GM12878 (cell line): Measurements from ENCODE around the gene AGPAT2. TPM values are rescaled to one million over a fixed set of nuclear protein-coding genes. Genes with fewer than 3 reads are reported as not detected.

Experiments used
- ATAC-seq: fragments of 200-7000 bp; cut with Tn5 transposase; 3 replicates; pipeline ENCODE4 v1.9.1; 2020; ENCODE audit warnings: mild to moderate bottlenecking, moderate library complexity
- BruUV-seq: library from RNA; stranded (reverse); fragments of 400-500 nt; replicated peaks from 2 replicates; lab custom pipeline; 2021; lab: Mats Ljungman, UMichigan
- CTCF ChIA-PET: fragments of 300-600 bp; sonication (Branson Sonifier 250); formaldehyde crosslinking; extraction: SDS; loops from one replicate; lab custom pipeline; 2021; ENCODE audit warnings: inconsistent platforms; lab: Yijun Ruan, JAX
- POLR2A ChIA-PET: fragments of 350-600 bp; formaldehyde crosslinking; extraction: SDS; loops from one replicate; lab custom pipeline; 2021; ENCODE audit warnings: inconsistent platforms; lab: Charles Lee
- RAD21 ChIA-PET: fragments of 300-600 bp; sonication (Branson Sonifier 250); formaldehyde crosslinking; loops from one replicate; lab custom pipeline; 2023; ENCODE audit warnings: antibody characterized with exemption; ENCODE audit not compliant: unreplicated experiment; lab: Charles Lee
- SMC1A ChIA-PET: fragments of 300-600 bp; sonication (Branson Sonifier 250); formaldehyde crosslinking; loops from one replicate; lab custom pipeline; 2023; ENCODE audit not compliant: unreplicated experiment, uncharacterized antibody; lab: Charles Lee
- DNase-seq: peaks from one replicate; pipeline ENCODE4 v3.0.0-alpha.2; 2011; ENCODE audit warnings: low read depth, low spot score
- FAIRE-seq: peaks from 3 replicates; lab custom pipeline; 2011; peaks lifted over from hg19 to GRCh38; lab: Jason Lieb, UNC
- H2AFZ ChIP-seq: 2 replicates; pipeline ENCODE4 v1.6.0; 2011; ENCODE audit warnings: low read depth, low read length, control low read depth; ENCODE audit not compliant: control insufficient read depth
- H3K27ac ChIP-seq: 2 replicates; pipeline ENCODE4 v1.5.1; 2011; ENCODE audit warnings: control low read depth; ENCODE audit not compliant: control insufficient read depth, insufficient read depth
- H3K27me3 ChIP-seq, 2 experiments: replicated peaks in 1 of 2; 2 replicates each; pipeline versions ENCODE4 v1.6.0 to v1.6.1; 2011; ENCODE audit warnings: low read length in 1 of 2; ENCODE audit not compliant: control insufficient read depth in 2 of 2, insufficient read depth in 2 of 2
- H3K36me3 ChIP-seq, 2 experiments: 2 replicates each; pipeline ENCODE4 v1.5.1; 2011; ENCODE audit warnings: low read length in 1 of 2; ENCODE audit not compliant: control insufficient read depth in 2 of 2, insufficient read depth in 2 of 2
- H3K4me1 ChIP-seq: 2 replicates; pipeline ENCODE4 v1.6.1; 2011; ENCODE audit warnings: mild to moderate bottlenecking, low read length, moderate library complexity, mixed read lengths; ENCODE audit not compliant: control insufficient read depth, insufficient read depth
- H3K4me2 ChIP-seq: 2 replicates; pipeline ENCODE4 v1.6.0; 2011; ENCODE audit warnings: control low read depth; ENCODE audit not compliant: control insufficient read depth, insufficient read depth
- H3K4me3 ChIP-seq: fragments of 200-600 bp; sonication (generic); 2 replicates; pipeline ENCODE4 v1.5.1; 2016
- H3K79me2 ChIP-seq: 2 replicates; pipeline ENCODE4 v1.6.0; 2011; ENCODE audit warnings: low read length; ENCODE audit not compliant: control insufficient read depth, insufficient read depth
- H3K9ac ChIP-seq: 2 replicates; pipeline ENCODE4 v1.8.0; 2011; ENCODE audit warnings: low read length, control low read depth, mixed read lengths; ENCODE audit not compliant: control insufficient read depth, insufficient read depth
- H3K9me3 ChIP-seq: replicated peaks from 3 replicates; pipeline ENCODE4 v1.5.1; 2011; ENCODE audit warnings: mild to moderate bottlenecking, low read length; ENCODE audit not compliant: control insufficient read depth, insufficient read depth
- H4K20me1 ChIP-seq: 2 replicates; pipeline ENCODE4 v1.6.0; 2011; ENCODE audit not compliant: control insufficient read depth, insufficient read depth
- BCL11A ChIP-seq: IDR thresholded peaks from 2 replicates; pipeline ENCODE4 v1.6.1; 2011; ENCODE audit warnings: low read depth, low read length
- CBFB ChIP-seq: IDR thresholded peaks from 2 replicates; pipeline ENCODE4 v1.6.1; 2016; ENCODE audit warnings: antibody characterized with exemption, low read depth
- E2F4 ChIP-seq: IDR thresholded peaks from 2 replicates; pipeline ENCODE4 v1.6.1; 2012; ENCODE audit warnings: low read depth, low read length, improper control_type of control experiment
- JUNB ChIP-seq: IDR thresholded peaks from 2 replicates; pipeline ENCODE4 v1.6.1; 2016; ENCODE audit warnings: antibody characterized with exemption, mild to moderate bottlenecking
- MEF2A ChIP-seq: IDR thresholded peaks from 2 replicates; pipeline ENCODE4 v1.6.1; 2011; ENCODE audit warnings: low read depth, mild to moderate bottlenecking, low read length, moderate library complexity; ENCODE audit not compliant: insufficient read depth
- SP1 ChIP-seq: IDR thresholded peaks from one replicate; pipeline ENCODE4 v1.6.1; 2011; ENCODE audit warnings: low read depth, low read length
- TARDBP ChIP-seq: IDR thresholded peaks from 2 replicates; pipeline ENCODE4 v1.6.1; 2016; ENCODE audit warnings: borderline replicate concordance
- ZNF384 ChIP-seq: IDR thresholded peaks from 2 replicates; pipeline ENCODE4 v1.6.1; 2012; ENCODE audit warnings: low read depth, mild to moderate bottlenecking, low read length, improper control_type of control experiment, borderline replicate concordance
- ZNF687 ChIP-seq: fragments of 450-650 bp; IDR thresholded peaks from 2 replicates; pipeline ENCODE4 v1.6.1; 2017; ENCODE audit warnings: mild to moderate bottlenecking, moderate library complexity
- WGBS: methylation state at CpG from one replicate; pipeline ENCODE4 v1.1.6; 2016; ENCODE audit warnings: low lambda C conversion rate; ENCODE audit not compliant: insufficient replicate concordance, insufficient coverage; ENCODE audit errors: missing lambda C conversion rate; 5-methylcytosine and 5-hydroxymethylcytosine counted together
- in situ Hi-C: fragments of 300-500 bp; cut with MboI; formaldehyde crosslinking; loops from 9 replicates; pipeline ENCODE4 v1.14.3; 2018; ENCODE audit warnings: mixed read lengths
- intact Hi-C: fragments of 100-400 bp; cut with micrococcal nuclease; formaldehyde crosslinking; loops from one replicate; pipeline ENCODE4 v1.14.2; 2022; ENCODE audit not compliant: unreplicated experiment
- polyA plus RNA-seq, 11 experiments: library from polyadenylated mRNA; depleted of rRNA in 4 of 11; unstranded in 6 of 11; stranded (reverse) in 5 of 11; fragments of >200 nt; fragmentation: Nextera tagmentation in 4 of 11; fragmentation: Illumina TruSeq in 1 of 11; extraction: Ambion mirVana in 4 of 11; extraction: Trizol in 1 of 11; gene quantifications; 1 replicate in 1 of 11; 2 replicates in 10 of 11; pipeline versions ENCODE4 v1.2.1 to v1.2.3, GENCODE V29; 2011 to 2016; ENCODE audit warnings: inconsistent platforms in 2 of 11, missing spikeins in 2 of 11, low read depth in 1 of 11
- total RNA-seq, 4 experiments: library from RNA; depleted of rRNA in 3 of 4; stranded (reverse); fragments of >200 nt in 3 of 4; fragmentation: Illumina TruSeq in 1 of 4; extraction: Trizol in 1 of 4; gene quantifications; 2 replicates each; pipeline versions ENCODE4 v1.2.1 to v1.2.3, GENCODE V29; 2013 to 2021

Gene AGPAT2
- total and polyA plus RNA-seq, 10 of the 15 experiments (the other 5 are each of a cell fraction or from before 2014, with no cell fraction given), result 0.10 to 28.5 (median 18.2) TPM

- TF ChIP-seq E2F4 (no peak), TARDBP (no peak), ZNF384 (no peak)
- FAIRE-seq (no peak), DNase-seq (no peak), ATAC-seq (no peak)
- H3K36me3 ChIP-seq, result no peaks in the 10 kb centered on the region
- POLR2A ChIA-PET, result no interaction called here
- intact Hi-C loops (loop anchor here (5.0 kb wide), 1 partner anchor 202 kb away; no protein-coding TSS in a partner anchor), in situ Hi-C loops (no loop called here)
- H3K4me2 ChIP-seq, result no peak overlapping the region
- H3K79me2 ChIP-seq, result peaks cover 7% of the 10 kb centered on the region
- H4K20me1 ChIP-seq, result no peaks in the 10 kb centered on the region
- H3K27me3 ChIP-seq, result no peaks in the 10 kb centered on the region
- SMC1A ChIA-PET, result interaction anchor here (1.3 kb wide), 1 partner anchor 9 kb away, joined by 3 read pairs; no protein-coding TSS in a partner anchor
- CTCF ChIA-PET, result interaction anchor here (1.0 to 2.9 kb wide), 3 partner anchors 9 to 38 kb away, joined by 3 to 12 read pairs (median 3); no protein-coding TSS in a partner anchor
- no peaks in the 10 kb centered on the region for H3K9me3 ChIP-seq
- no peak overlapping the region for H3K4me3 ChIP-seq
- RAD21 ChIA-PET, result no interaction called here
- 48% methylated on average over 7 of the region's 7 CpGs for WGBS
- H3K27ac ChIP-seq, result no peak overlapping the region
- no peak overlapping the region for H2AFZ ChIP-seq
- BruUV-seq, result no TSS peak
- H3K9ac ChIP-seq, result no peak overlapping the region
- H3K4me1 ChIP-seq, result peaks cover 16% of the 10 kb centered on the region
Measured at GRCh38 chr9:136689108-136689460, 1.8 kb upstream of the AGPAT2 start.

- peak overlapping the region; percentile 67; the same call in 1 of the 2 replicates for H3K4me3 ChIP-seq
- FAIRE-seq (peak; percentile 44), ATAC-seq (peak; percentile 32), DNase-seq (no peak)
- H3K9me3 ChIP-seq, result no peaks in the 10 kb centered on the region
- H3K4me2 ChIP-seq, result peak overlapping the region; percentile 98
- H4K20me1 ChIP-seq, result no peaks in the 10 kb centered on the region
- H2AFZ ChIP-seq, result no peak overlapping the region; the same call in 1 of the 2 replicates
- no TSS peak for BruUV-seq
- intact Hi-C loops (loop anchor here (5.0 kb wide), 1 partner anchor 201 kb away; no protein-coding TSS in a partner anchor), in situ Hi-C loops (no loop called here)
- H3K4me1 ChIP-seq, result peaks cover 16% of the 10 kb centered on the region
- ChIA-PET RAD21 (interaction anchor here (0.9 kb wide), 1 partner anchor 40 kb away, joined by 3 read pairs; no protein-coding TSS in a partner anchor), CTCF (interaction anchor here (0.6 to 2.9 kb wide), 7 partner anchors 9 to 520 kb away, joined by 3 to 12 read pairs (median 3); no protein-coding TSS in a partner anchor), SMC1A (interaction anchor here (1.0 kb wide), 1 partner anchor 11 kb away, joined by 3 read pairs; no protein-coding TSS in a partner anchor), POLR2A (no interaction called here)
- H3K27me3 ChIP-seq, result no peaks in the 10 kb centered on the region
- 20% methylated on average over 21 of the region's 21 CpGs for whole genome bisulfite sequencing
- H3K36me3 ChIP-seq, result no peaks in the 10 kb centered on the region
- H3K9ac ChIP-seq, result no peak overlapping the region
- peaks cover 7% of the 10 kb centered on the region for H3K79me2 ChIP-seq
- H3K27ac ChIP-seq, result peak overlapping the region; percentile 24; the same call in 1 of the 2 replicates
- TF ChIP-seq MEF2A (0 out of 2 replicates have a peak, but pooled peaks have one; percentile 18), BCL11A (0 out of 2 replicates have a peak, but pooled peaks have one; percentile 21), JUNB (peak; percentile 81), SP1 (peak; percentile 20), ZNF687 (no peak), CBFB (no peak)
Measured at GRCh38 chr9:136688274-136689107, 1.2 kb upstream of the AGPAT2 start.
